ENCODE measurements around the gene TTYH1.

DNA sequence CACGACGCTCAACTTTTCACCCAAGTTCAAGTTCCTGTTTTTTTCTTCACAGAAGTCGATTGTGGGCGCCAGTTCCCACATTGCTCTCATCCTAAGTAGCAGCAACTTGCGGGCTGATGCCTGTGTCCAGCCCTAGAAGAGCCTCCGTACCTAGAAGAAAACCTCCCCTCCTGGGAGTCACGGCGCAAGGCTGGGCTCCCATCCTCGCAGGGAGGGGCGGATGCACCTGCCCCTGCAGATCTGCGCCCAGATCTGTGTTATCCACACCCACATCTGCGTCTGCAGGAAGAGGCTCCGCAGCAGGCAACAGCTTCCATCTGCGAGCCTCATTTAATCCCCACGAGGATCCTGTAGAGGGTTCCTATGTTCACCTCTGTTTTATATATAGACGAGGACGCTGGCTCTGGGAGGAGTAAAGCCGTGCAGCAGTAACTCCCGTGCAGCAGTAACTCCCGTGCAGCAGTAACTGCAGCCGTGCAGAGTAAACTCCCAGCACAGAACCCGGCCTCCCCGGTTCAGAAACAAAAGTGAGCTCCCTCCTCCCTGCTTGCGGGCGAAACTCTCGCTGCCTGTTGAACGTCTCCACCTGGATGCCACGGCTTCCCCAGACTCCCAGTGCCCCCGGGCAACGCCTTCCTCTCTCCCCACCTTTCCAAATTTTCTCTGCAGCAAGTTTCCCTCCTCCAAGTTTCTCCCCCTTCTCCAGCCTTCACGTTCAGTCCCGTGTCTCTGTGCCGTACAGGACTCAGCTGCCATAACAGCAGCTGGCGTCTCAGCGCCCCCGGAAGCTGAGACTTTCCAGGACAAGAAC lies 27.1 kb upstream of the TTYH1 start:
- no peak for TF ChIP-seq POLR2AphosphoS5 (IDR thresholded peaks at IDR 0.05; ENCODE audit: low read depth, low read length)
- TF ChIP-seq CTCF (IDR thresholded peaks at IDR 0.05), result no peak
- TF ChIP-seq JUND (IDR thresholded peaks at IDR 0.05), result no peak
- TF ChIP-seq EZH2phosphoT487 (IDR thresholded peaks at IDR 0.05; ENCODE audit: borderline replicate concordance, low read depth), result no peak
- no peak for TF ChIP-seq SIN3A (IDR thresholded peaks at IDR 0.05; ENCODE audit: borderline replicate concordance, low read depth, low read length)
- no peak for TF ChIP-seq EP300 (IDR thresholded peaks at IDR 0.05; ENCODE audit: borderline replicate concordance in 1 of 2, low read depth in 1 of 2, low read length in 1 of 2)
- no peak for TF ChIP-seq ELF1 (IDR thresholded peaks at IDR 0.05)
- TF ChIP-seq YY1 (IDR thresholded peaks at IDR 0.05; ENCODE audit: low read depth), result no peak
- TF ChIP-seq, protein P1, sequence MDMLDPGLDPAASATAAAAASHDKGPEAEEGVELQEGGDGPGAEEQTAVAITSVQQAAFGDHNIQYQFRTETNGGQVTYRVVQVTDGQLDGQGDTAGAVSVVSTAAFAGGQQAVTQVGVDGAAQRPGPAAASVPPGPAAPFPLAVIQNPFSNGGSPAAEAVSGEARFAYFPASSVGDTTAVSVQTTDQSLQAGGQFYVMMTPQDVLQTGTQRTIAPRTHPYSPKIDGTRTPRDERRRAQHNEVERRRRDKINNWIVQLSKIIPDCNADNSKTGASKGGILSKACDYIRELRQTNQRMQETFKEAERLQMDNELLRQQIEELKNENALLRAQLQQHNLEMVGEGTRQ (IDR thresholded peaks at IDR 0.05; ENCODE audit: borderline replicate concordance, low read depth, low read length), result no peak
- no peak for TF ChIP-seq TAF1 (IDR thresholded peaks at IDR 0.05; ENCODE audit: borderline replicate concordance, low read depth, low read length)
- no peak for TF ChIP-seq NFIC (IDR thresholded peaks at IDR 0.05; ENCODE audit: borderline replicate concordance)

Measured in SK-N-SH (cell line).